Loucy (cell line): ENCODE measurements around the gene ADGRL1.

ENCODE experiments used
- H2AFZ ChIP-seq: fragments of 200-600 bp; sonication (generic); 2 replicates; pipeline ENCODE4 v1.6.0; 2016; ENCODE audit warnings: antibody characterized with exemption, mild to moderate bottlenecking, low read length, moderate library complexity
- H3F3A ChIP-seq: fragments of 200-600 bp; 2 replicates; pipeline ENCODE4 v1.6.0; 2016; ENCODE audit warnings: antibody characterized with exemption, low read depth, mild to moderate bottlenecking
- H3K27me3 ChIP-seq: fragments of 200-600 bp; sonication (generic); 2 replicates; pipeline ENCODE4 v1.6.1; 2014; ENCODE audit warnings: low read length, mild to moderate bottlenecking; ENCODE audit not compliant: insufficient read depth, poor library complexity, severe bottlenecking
- H3K36me3 ChIP-seq: fragments of 200-600 bp; sonication (generic); 2 replicates; pipeline ENCODE4 v1.6.1; 2016; ENCODE audit warnings: low read length; ENCODE audit not compliant: insufficient read depth
- H3K4me1 ChIP-seq: fragments of 200-600 bp; sonication (generic); 2 replicates; pipeline ENCODE4 v1.5.1; 2014; ENCODE audit warnings: low read length, mild to moderate bottlenecking; ENCODE audit not compliant: insufficient read depth, poor library complexity, severe bottlenecking
- H3K4me2 ChIP-seq: fragments of 200-600 bp; sonication (generic); 2 replicates; pipeline ENCODE4 v1.6.0; 2014; ENCODE audit warnings: antibody characterized with exemption, low read length, low read depth, mild to moderate bottlenecking; ENCODE audit not compliant: poor library complexity, severe bottlenecking
- H3K4me3 ChIP-seq: fragments of 200-600 bp; sonication (generic); 2 replicates; pipeline ENCODE4 v1.5.1; 2014; ENCODE audit warnings: low read length, mild to moderate bottlenecking, mixed read lengths; ENCODE audit not compliant: poor library complexity, severe bottlenecking
- H3K79me2 ChIP-seq: fragments of 200-600 bp; sonication (generic); 2 replicates; pipeline ENCODE4 v1.6.1; 2014; ENCODE audit warnings: low read length; ENCODE audit not compliant: insufficient read depth
- H3K9ac ChIP-seq: fragments of 200-600 bp; sonication (generic); 2 replicates; pipeline ENCODE4 v1.6.0; 2014; ENCODE audit warnings: mild to moderate bottlenecking, low read depth, low read length, moderate library complexity; ENCODE audit not compliant: poor library complexity, severe bottlenecking
- H3K9me2 ChIP-seq: fragments of 200-600 bp; sonication (generic); replicated peaks from 2 replicates; pipeline ENCODE4 v1.6.1; 2016; ENCODE audit warnings: low read depth, low read length, mixed read lengths
- H3K9me3 ChIP-seq: fragments of 200-600 bp; sonication (generic); 2 replicates; pipeline ENCODE4 v1.6.1; 2014; ENCODE audit warnings: mild to moderate bottlenecking, antibody characterized with exemption, low read length, low read depth; ENCODE audit not compliant: insufficient read depth
- H4K20me1 ChIP-seq: fragments of 200-600 bp; sonication (generic); 2 replicates; pipeline ENCODE4 v1.6.0; 2014; ENCODE audit warnings: antibody characterized with exemption, low read length, mild to moderate bottlenecking; ENCODE audit not compliant: insufficient read depth, poor library complexity, severe bottlenecking
- CTCF ChIP-seq: fragments of 200-600 bp; sonication (generic); conservative IDR thresholded peaks from 2 replicates; pipeline ENCODE4 v1.5.1; 2014; ENCODE audit warnings: mild to moderate bottlenecking, antibody characterized with exemption, low read length
- EZH2phosphoT487 ChIP-seq: fragments of 200-600 bp; IDR thresholded peaks from 2 replicates; pipeline ENCODE4 v1.6.1; 2018; ENCODE audit warnings: antibody characterized with exemption, mild to moderate bottlenecking, moderate library complexity, borderline replicate concordance

ADGRL1 gene

GRCh38 chr19:14127929-14128509 lies 78.0 kb downstream of the ADGRL1 start:
- Histone ChIP-seq H4K20me1 (no peaks in the 10 kb centered on the region), H3K36me3 (0 out of 2 replicates have a peak, but pooled peaks cover 3% of the 10 kb centered on the region), H3K9me2 (no peaks in the 10 kb centered on the region), H3K27me3 (no peaks in the 10 kb centered on the region), H3K79me2 (peaks cover 18% of the 10 kb centered on the region), H3F3A (no peaks in the 10 kb centered on the region), H3K9ac (no peak overlapping the region), H3K4me1 (no peaks in the 10 kb centered on the region), H3K4me3 (no peak overlapping the region), H2AFZ (no peak overlapping the region), H3K4me2 (no peak overlapping the region), H3K9me3 (no peaks in the 10 kb centered on the region)
- TF ChIP-seq CTCF (no peak), EZH2phosphoT487 (no peak)

GRCh38 chr19:14127176-14127575 lies 78.8 kb downstream of the ADGRL1 start:
- H3K9me3 ChIP-seq, result no peaks in the 10 kb centered on the region
- no peaks in the 10 kb centered on the region for H3K9me2 ChIP-seq
- no peaks in the 10 kb centered on the region for H3F3A ChIP-seq
- no peak overlapping the region for H3K4me2 ChIP-seq
- H3K36me3 ChIP-seq, result 0 out of 2 replicates have a peak, but pooled peaks cover 3% of the 10 kb centered on the region
- H3K4me3 ChIP-seq, result no peak overlapping the region
- no peak overlapping the region for H2AFZ ChIP-seq
- TF ChIP-seq CTCF (no peak), EZH2phosphoT487 (no peak)
- no peaks in the 10 kb centered on the region for H4K20me1 ChIP-seq
- no peaks in the 10 kb centered on the region for H3K27me3 ChIP-seq
- no peak overlapping the region for H3K9ac ChIP-seq
- peaks cover 11% of the 10 kb centered on the region; the same call in 1 of the 2 replicates for H3K79me2 ChIP-seq
- H3K4me1 ChIP-seq, result no peaks in the 10 kb centered on the region

GRCh38 chr19:14122924-14123323 lies 83.0 kb downstream of the ADGRL1 start:
- no peaks in the 10 kb centered on the region for H3K9me3 ChIP-seq
- no peak overlapping the region for H3K4me3 ChIP-seq
- H3F3A ChIP-seq, result no peaks in the 10 kb centered on the region; the same call in 1 of the 2 replicates
- TF ChIP-seq CTCF (no peak), EZH2phosphoT487 (no peak)
- H3K36me3 ChIP-seq, result peaks cover 3% of the 10 kb centered on the region; the same call in 1 of the 2 replicates
- no peaks in the 10 kb centered on the region for H3K27me3 ChIP-seq
- no peak overlapping the region for H3K4me2 ChIP-seq
- H3K4me1 ChIP-seq, result peaks cover 10% of the 10 kb centered on the region
- no peaks in the 10 kb centered on the region for H4K20me1 ChIP-seq
- H3K79me2 ChIP-seq, result 0 out of 2 replicates have a peak, but pooled peaks cover 4% of the 10 kb centered on the region
- H3K9me2 ChIP-seq, result no peaks in the 10 kb centered on the region
- H3K9ac ChIP-seq, result no peak overlapping the region
- no peak overlapping the region for H2AFZ ChIP-seq
